SK-N-SH (cell line): ENCODE measurements around the gene A1CF. TPM values are rescaled to one million over a fixed set of nuclear protein-coding genes. Genes with fewer than 3 reads are reported as not detected.

Experiments
- CTCF ChIA-PET: fragments of 300-600, 350-600 bp; formaldehyde crosslinking; extraction: SDS; loops from one replicate; lab custom pipeline; 2021; lab: Yijun Ruan, JAX
- POLR2A ChIA-PET: fragments of 350-600 bp; sonication (Branson Sonifier 250); formaldehyde crosslinking; extraction: SDS; loops from one replicate; lab custom pipeline; 2020; ENCODE audit warnings: antibody characterized with exemption, inconsistent platforms; lab: Yijun Ruan, JAX
- DNase-seq: peaks from one replicate; pipeline ENCODE4 v3.0.0; 2012
- H2AFZ ChIP-seq: fragments of 200-600 bp; sonication (generic); 2 replicates; pipeline ENCODE4 v1.8.1; 2016; ENCODE audit warnings: antibody characterized with exemption, mild to moderate bottlenecking, low read depth
- H3F3A ChIP-seq: fragments of 200-600 bp; sonication (generic); replicated peaks from 2 replicates; pipeline ENCODE3; 2016; ENCODE audit warnings: antibody characterized with exemption, mild to moderate bottlenecking; ENCODE audit not compliant: insufficient read depth
- H3K27ac ChIP-seq, 2 experiments: fragments of 200-500 bp in 1 of 2; fragments of 200-600 bp in 1 of 2; sonication (Bioruptor generic) in 1 of 2; sonication (generic), shearing (Covaris generic) in 1 of 2; 2 replicates each; pipeline versions ENCODE4 v1.5.1 to v1.6.1; 2014 to 2016; ENCODE audit warnings: low read depth in 2 of 2, inconsistent platforms in 1 of 2, low read length in 1 of 2, mild to moderate bottlenecking in 1 of 2, mixed read lengths in 1 of 2
- H3K27me3 ChIP-seq: fragments of 200-600 bp; sonication (generic), shearing (Covaris generic); 2 replicates; pipeline ENCODE4 v1.6.1; 2016; ENCODE audit warnings: mixed run types; ENCODE audit not compliant: insufficient read depth
- H3K36me3 ChIP-seq, 2 experiments: fragments of 200-500 bp in 1 of 2; fragments of 200-600 bp in 1 of 2; sonication (Bioruptor generic) in 1 of 2; sonication (generic) in 1 of 2; replicated peaks in 1 of 2; 2 replicates each; pipeline versions ENCODE3 to v1.5.1; 2014 to 2016; ENCODE audit warnings: low read length in 1 of 2, mild to moderate bottlenecking in 1 of 2; ENCODE audit not compliant: insufficient read depth in 2 of 2, control insufficient read depth in 1 of 2
- H3K4me1 ChIP-seq, 2 experiments: fragments of 200-500 bp in 1 of 2; fragments of 200-600 bp in 1 of 2; sonication (Bioruptor generic) in 1 of 2; sonication (generic), shearing (Covaris generic) in 1 of 2; 2 replicates each; pipeline versions ENCODE4 v1.5.1 to v1.6.1; 2014 to 2016; ENCODE audit warnings: low read depth in 1 of 2, low read length in 1 of 2, mixed run types in 1 of 2; ENCODE audit not compliant: insufficient read depth in 2 of 2, control insufficient read depth in 1 of 2
- H3K4me2 ChIP-seq: fragments of 200-600 bp; sonication (generic), shearing (Covaris generic); 2 replicates; pipeline ENCODE4 v1.6.1; 2017; ENCODE audit warnings: mixed run types
- H3K4me3 ChIP-seq, 2 experiments: fragments of 200-500 bp in 1 of 2; fragments of 200-600 bp in 1 of 2; sonication (Bioruptor generic) in 1 of 2; sonication (generic), shearing (Covaris generic) in 1 of 2; 2 replicates each; pipeline versions ENCODE4 v1.5.1 to v1.8.1; 2014 to 2016; ENCODE audit warnings: low read depth in 2 of 2, inconsistent platforms in 1 of 2, low read length in 1 of 2, mild to moderate bottlenecking in 1 of 2, mixed read lengths in 1 of 2, moderate library complexity in 1 of 2
- H3K79me2 ChIP-seq: fragments of 200-600 bp; sonication (generic); 2 replicates; pipeline ENCODE4 v1.8.1; 2017; ENCODE audit warnings: mild to moderate bottlenecking; ENCODE audit not compliant: insufficient read depth
- H3K9ac ChIP-seq: fragments of 200-600 bp; sonication (generic); 2 replicates; pipeline ENCODE4 v1.6.1; 2017; ENCODE audit warnings: mixed run types
- H3K9me2 ChIP-seq: fragments of 200-600 bp; sonication (generic); 2 replicates; pipeline ENCODE4 v1.6.1; 2017; ENCODE audit warnings: mixed run types
- H3K9me3 ChIP-seq: fragments of 200-600 bp; sonication (generic); 2 replicates; pipeline ENCODE4 v1.6.1; 2017; ENCODE audit warnings: mixed run types, mild to moderate bottlenecking, moderate library complexity
- H4K20me1 ChIP-seq: fragments of 200-600 bp; sonication (generic); 2 replicates; pipeline ENCODE4 v1.6.1; 2017; ENCODE audit warnings: mild to moderate bottlenecking, mixed run types; ENCODE audit not compliant: insufficient read depth
- EP300 ChIP-seq, 2 experiments: IDR thresholded peaks; 2 replicates each; pipeline versions ENCODE4 v1.4.0 to v1.6.1; 2012; ENCODE audit warnings: borderline replicate concordance in 1 of 2, low read depth in 1 of 2, low read length in 1 of 2
- FOSL2 ChIP-seq: IDR thresholded peaks from 2 replicates; pipeline ENCODE4 v1.4.0; 2012; ENCODE audit warnings: low read depth, mild to moderate bottlenecking, moderate library complexity, borderline replicate concordance
- FOXM1 ChIP-seq: IDR thresholded peaks from 2 replicates; pipeline ENCODE4 v1.4.0; 2012; ENCODE audit warnings: low read depth, mild to moderate bottlenecking
- JUND ChIP-seq: IDR thresholded peaks from 2 replicates; pipeline ENCODE4 v1.4.0; 2012
- MAX ChIP-seq: IDR thresholded peaks from 2 replicates; pipeline ENCODE4 v1.4.0; 2012; ENCODE audit warnings: low read depth
- NFIC ChIP-seq: IDR thresholded peaks from 2 replicates; pipeline ENCODE4 v1.4.0; 2012; ENCODE audit warnings: borderline replicate concordance
- PBX3 ChIP-seq: IDR thresholded peaks from 2 replicates; pipeline ENCODE4; 2012
- REST ChIP-seq: IDR thresholded peaks from 2 replicates; pipeline ENCODE4 v1.6.1; 2012; ENCODE audit warnings: mild to moderate bottlenecking, low read depth, low read length, moderate library complexity
- SMC3 ChIP-seq: IDR thresholded peaks from 2 replicates; pipeline ENCODE4 v1.6.1; 2012; ENCODE audit warnings: low read depth, low read length, improper control_type of control experiment
- TCF12 ChIP-seq: IDR thresholded peaks from 2 replicates; pipeline ENCODE4 v1.4.0; 2012
- USF1 ChIP-seq: IDR thresholded peaks from 2 replicates; pipeline ENCODE4 v1.4.0; 2012; ENCODE audit warnings: low read depth, borderline replicate concordance
- WGBS: methylation state at CpG from one replicate; pipeline ENCODE4 v1.1.6; 2017; ENCODE audit warnings: low lambda C conversion rate; 5-methylcytosine and 5-hydroxymethylcytosine counted together
- polyA plus RNA-seq, 3 experiments: library from polyadenylated mRNA; depleted of rRNA; stranded (reverse); fragments of >200 nt; gene quantifications; 2 replicates each; pipeline ENCODE4 v1.2.3, GENCODE V29; 2012

The A1CF gene
- polyA plus RNA-seq, 1 of the 3 experiments (the other 2 are of a cell fraction): not detected

- TF ChIP-seq NFIC (no peak), FOXM1 (no peak)
Measured at GRCh38 chr10:50851884-50852671, 33.3 kb downstream of the A1CF start (continued).

GRCh38 chr10:50850578-50851230 lies 34.7 kb downstream of the A1CF start:
- ChIA-PET CTCF (interaction anchor here (1.8 kb wide), 1 partner anchor 41 kb away, joined by 4 read pairs; no protein-coding TSS in a partner anchor), POLR2A (no interaction called here)
- no peaks in the 10 kb centered on the region for H3K27me3 ChIP-seq
- peaks cover 0 to 11% of the 10 kb centered on the region in 2 experiments; a peak in 2 of 4 replicates for H3K4me1 ChIP-seq
- H3F3A ChIP-seq: peaks cover 17% of the 10 kb centered on the region
- peak overlapping the region; percentile 37; the same call in 1 of the 2 replicates for H2AFZ ChIP-seq
- no peaks in the 10 kb centered on the region for H3K9me2 ChIP-seq
- H3K9ac ChIP-seq: no peak overlapping the region
- no peaks in the 10 kb centered on the region for H3K9me3 ChIP-seq
- TF ChIP-seq MAX (0 out of 2 replicates have a peak, but pooled peaks have one; percentile 22), REST (no peak), USF1 (no peak)
- no peaks in the 10 kb centered on the region for H3K79me2 ChIP-seq
- H3K4me2 ChIP-seq: peak overlapping the region; percentile 18; the same call in 1 of the 2 replicates
- no peak for DNase-seq
- 45% methylated on average over 5 of the region's 5 CpGs for WGBS
- H4K20me1 ChIP-seq: no peaks in the 10 kb centered on the region
- peak overlapping the region; percentile 56 to 71; a peak in 3 of 4 replicates for H3K27ac ChIP-seq
- H3K4me3 ChIP-seq: no peak overlapping the region
- H3K36me3 ChIP-seq: no peaks in the 10 kb centered on the region

- H3K9me2 ChIP-seq: no peaks in the 10 kb centered on the region
- H3K27ac ChIP-seq: peak overlapping the region in 1 of 2 experiments; percentile 21; a peak in 1 of 4 replicates
- H4K20me1 ChIP-seq: no peaks in the 10 kb centered on the region
- no peak overlapping the region for H3K4me3 ChIP-seq
- H2AFZ ChIP-seq: no peak overlapping the region; the same call in 1 of the 2 replicates
- no peaks in the 10 kb centered on the region for H3K9me3 ChIP-seq
- DNase-seq: no peak
- ChIA-PET POLR2A (no interaction called here), CTCF (no interaction called here)
- H3K9ac ChIP-seq: no peak overlapping the region
- no peaks in the 10 kb centered on the region for H3K36me3 ChIP-seq
- H3K4me1 ChIP-seq: peaks cover 0 to 9% of the 10 kb centered on the region in 2 experiments; a peak in 2 of 4 replicates
- no peak overlapping the region for H3K4me2 ChIP-seq
- TF ChIP-seq SMC3: no peak
- peak; percentile 22; the same call in 1 of the 2 replicates for TF ChIP-seq FOSL2
- TF ChIP-seq EP300 (IDR thresholded peaks at IDR 0.05; ENCODE audit: borderline replicate concordance in 1 of 2, low read depth in 1 of 2, low read length in 1 of 2): peak in 1 of 2 experiments; percentile 36; a peak in 1 of 4 replicates
- TF ChIP-seq TCF12: peak; percentile 47
- peak; percentile 82 for TF ChIP-seq PBX3
- peak; percentile 20; the same call in 1 of the 2 replicates for TF ChIP-seq JUND
- TF ChIP-seq, all 33 proteins: peak for 5
- Histone ChIP-seq H3K79me2 (no peaks in the 10 kb centered on the region), H3F3A (peaks cover 17% of the 10 kb centered on the region), H3K27me3 (no peaks in the 10 kb centered on the region)
- WGBS: 28% methylated on average over 1 of the region's 1 CpG
Measured at GRCh38 chr10:50846753-50847152, 38.7 kb downstream of the A1CF start.
